Thoracic aorta (tissue), 2 donors: ENCODE data around the gene MORN1. TPM values are rescaled to one million over a fixed set of nuclear protein-coding genes. Genes with fewer than 3 reads are reported as not detected.

Experiments used
- ATAC-seq: fragments of 150-250 bp; one replicate; pipeline ENCODE4 v1.8.0; 2017; ENCODE audit warnings: low read depth; ENCODE audit not compliant: insufficient number of reproducible peaks, low FRiP score
- DNase-seq: peaks from one replicate; pipeline ENCODE4 v3.0.0-alpha.2; 2020; ENCODE audit warnings: low spot score
- H3K27ac ChIP-seq, 2 donors: fragments of 200-600 bp; sonication (generic); 1 replicate in 1 of 2; 2 replicates in 1 of 2; pipeline ENCODE4 v1.5.1; 2016; ENCODE audit warnings: mild to moderate bottlenecking in 2 of 2, moderate library complexity in 2 of 2
- H3K27me3 ChIP-seq: fragments of 200-600 bp; sonication (generic); replicated peaks from 2 replicates; pipeline ENCODE4 v1.6.0; 2016; ENCODE audit warnings: mild to moderate bottlenecking; ENCODE audit not compliant: insufficient read depth
- H3K36me3 ChIP-seq: fragments of 200-600 bp; sonication (generic); one replicate; pipeline ENCODE4 v1.5.1; 2016
- H3K4me1 ChIP-seq, 2 donors: fragments of 200-600 bp; sonication (generic); 1 replicate in 1 of 2; 2 replicates in 1 of 2; pipeline versions ENCODE4 v1.5.1 to v1.6.0; 2016; ENCODE audit warnings: low read depth in 2 of 2, mild to moderate bottlenecking in 1 of 2; ENCODE audit not compliant: control insufficient read depth in 1 of 2
- H3K4me3 ChIP-seq: fragments of 200-600 bp; sonication (generic); 2 replicates; pipeline ENCODE4 v1.5.1; 2016; ENCODE audit warnings: mild to moderate bottlenecking
- H3K9me3 ChIP-seq: fragments of 200-600 bp; sonication (generic); 2 replicates; pipeline ENCODE4 v1.5.1; 2016
- CTCF ChIP-seq: fragments of 200-600 bp; sonication (generic); IDR thresholded peaks from one replicate; pipeline ENCODE4 v1.5.1; 2019; ENCODE audit warnings: antibody characterized with exemption
- total RNA-seq, 2 donors: library from RNA; depleted of rRNA; stranded (reverse); fragments of >200 nt; gene quantifications; one replicate each; pipeline versions ENCODE4 v1.1.0 to v1.2.3, GENCODE V29; 2016

Gene MORN1
- total RNA-seq, 2 donors from 2014 or later = 7.1 to 13.8 TPM

- Histone ChIP-seq H3K4me1 (peaks cover 11 to 43% of the 10 kb centered on the region in 2 donors), H3K36me3 (peaks cover 47% of the 10 kb centered on the region)
- no peak for DNase-seq
Observed at GRCh38 chr1:2306151-2306978, 85.0 kb downstream of the MORN1 start.

GRCh38 chr1:2304921-2305681 lies 86.3 kb downstream of the MORN1 start:
- peaks cover 47% of the 10 kb centered on the region for H3K36me3 ChIP-seq
- peaks cover 20 to 43% of the 10 kb centered on the region in 2 donors for H3K4me1 ChIP-seq
- H3K27me3 ChIP-seq = no peaks in the 10 kb centered on the region
- no peak for TF ChIP-seq CTCF
- ATAC-seq (no peak), DNase-seq (no peak)
- no peaks in the 10 kb centered on the region for H3K9me3 ChIP-seq
- H3K4me3 ChIP-seq = no peak overlapping the region
- no peak overlapping the region for H3K27ac ChIP-seq

More at GRCh38 chr1:2306151-2306978, 85.0 kb downstream of the MORN1 start:
- H3K27ac ChIP-seq = no peak overlapping the region
- ATAC-seq = no peak
- H3K4me3 ChIP-seq = no peak overlapping the region
- no peak for TF ChIP-seq CTCF
- H3K9me3 ChIP-seq = no peaks in the 10 kb centered on the region
- no peaks in the 10 kb centered on the region for H3K27me3 ChIP-seq

- peak overlapping the region in 1 of 2 donors; percentile 50 for H3K27ac ChIP-seq
- no peak overlapping the region for H3K4me3 ChIP-seq
- H3K27me3 ChIP-seq = no peaks in the 10 kb centered on the region
- ATAC-seq = no peak
- no peak for DNase-seq
- H3K9me3 ChIP-seq = no peaks in the 10 kb centered on the region
- peaks cover 47% of the 10 kb centered on the region for H3K36me3 ChIP-seq
- no peak for TF ChIP-seq CTCF
- H3K4me1 ChIP-seq = peaks cover 27 to 49% of the 10 kb centered on the region in 2 donors
Observed at GRCh38 chr1:2304282-2304681, 87.1 kb downstream of the MORN1 start.

- peaks cover 45% of the 10 kb centered on the region for H3K36me3 ChIP-seq
- ATAC-seq (no peak), DNase-seq (no peak)
- H3K27ac ChIP-seq = no peak overlapping the region
- no peak for TF ChIP-seq CTCF
- H3K4me1 ChIP-seq = peaks cover 32 to 54% of the 10 kb centered on the region in 2 donors
- H3K27me3 ChIP-seq = no peaks in the 10 kb centered on the region
- no peak overlapping the region for H3K4me3 ChIP-seq
- no peaks in the 10 kb centered on the region for H3K9me3 ChIP-seq
Observed at GRCh38 chr1:2303781-2304180, 87.6 kb downstream of the MORN1 start.
